T-cell (primary cell): ENCODE measurements around the gene CHRNA1. TPM values are rescaled to one million over a fixed set of nuclear protein-coding genes. Genes with fewer than 3 reads are reported as not detected.

Experiments
- ATAC-seq, 4 experiments: fragments of 200-7000 bp in 3 of 4; fragments of 150-1000 bp in 1 of 4; cut with Tn5 transposase; replicated peaks in 1 of 4; 1 replicate in 3 of 4; 2 replicates in 1 of 4; pipeline ENCODE4 v1.10.0; 2021; ENCODE audit warnings: moderate library complexity in 3 of 4, mild to moderate bottlenecking in 2 of 4, moderate number of reproducible peaks in 1 of 4
- CTCF ChIA-PET, 2 donors: fragments of 300-600 bp; sonication (Branson Sonifier 250); formaldehyde crosslinking; loops; one replicate each; lab custom pipeline; 2022; ENCODE audit warnings: antibody characterized with exemption in 2 of 2; lab: Charles Lee
- POLR2A ChIA-PET, 2 donors: fragments of 300-600 bp; sonication (Branson Sonifier 250); formaldehyde crosslinking; loops; one replicate each; lab custom pipeline; 2022; ENCODE audit warnings: antibody characterized with exemption in 2 of 2; lab: Charles Lee
- DNase-seq, 35 experiments: peaks; one replicate each; pipeline versions ENCODE4 v3.0.0 to v3.0.0-alpha.2; 2013 to 2023
- H3K27ac ChIP-seq: one replicate; pipeline ENCODE4 v1.5.1; 2013; ENCODE audit warnings: low read length
- H3K27me3 ChIP-seq, 2 experiments: replicated peaks in 1 of 2; 1 replicate in 1 of 2; 2 replicates in 1 of 2; pipeline versions ENCODE4 v1.6.1 to v1.7.0; 2013; ENCODE audit warnings: low read length in 1 of 2, mixed read lengths in 1 of 2; ENCODE audit not compliant: control insufficient read depth in 2 of 2, insufficient read depth in 2 of 2; ENCODE audit errors: extremely low read depth in 1 of 2
- H3K36me3 ChIP-seq, 2 donors: 1 replicate in 1 of 2; 2 replicates in 1 of 2; pipeline versions ENCODE4 v1.6.1 to v1.7.0; 2013; ENCODE audit warnings: low read length in 1 of 2; ENCODE audit not compliant: control insufficient read depth in 2 of 2, insufficient read depth in 1 of 2; ENCODE audit errors: extremely low read depth in 1 of 2
- H3K4me1 ChIP-seq, 2 experiments: 1 replicate in 1 of 2; 2 replicates in 1 of 2; pipeline versions ENCODE4 v1.6.1 to v1.7.0; 2013; ENCODE audit warnings: low read length in 2 of 2, mixed read lengths in 1 of 2; ENCODE audit not compliant: insufficient read depth in 2 of 2, control insufficient read depth in 1 of 2; ENCODE audit errors: extremely low read depth in 1 of 2
- H3K4me3 ChIP-seq, 2 donors: 1 replicate in 1 of 2; 2 replicates in 1 of 2; pipeline versions ENCODE4 v1.5.1 to v1.7.0; 2013; ENCODE audit warnings: mild to moderate bottlenecking in 2 of 2, low read length in 1 of 2, moderate library complexity in 1 of 2; ENCODE audit not compliant: control insufficient read depth in 1 of 2; ENCODE audit errors: extremely low read depth in 1 of 2
- H3K9me3 ChIP-seq: 2 replicates; pipeline ENCODE4 v1.7.0; 2013
- H3K27ac Mint-ChIP-seq, 2 donors: one replicate each; pipeline ENCODE4 v1.8.0; 2020 to 2021; ENCODE audit warnings: mild to moderate bottlenecking in 2 of 2, mixed read lengths in 2 of 2
- H3K27me3 Mint-ChIP-seq, 2 donors: one replicate each; pipeline ENCODE4 v1.8.0; 2021 to 2022; ENCODE audit warnings: mixed read lengths in 2 of 2
- H3K36me3 Mint-ChIP-seq: one replicate; pipeline ENCODE4 v1.8.0; 2021; ENCODE audit warnings: mixed read lengths
- H3K4me1 Mint-ChIP-seq, 3 donors: one replicate each; pipeline ENCODE4 v1.8.0; 2020 to 2022; ENCODE audit warnings: mixed read lengths in 3 of 3, mild to moderate bottlenecking in 1 of 3
- H3K4me3 Mint-ChIP-seq, 3 donors: one replicate each; pipeline ENCODE4 v1.8.0; 2020 to 2022; ENCODE audit warnings: mild to moderate bottlenecking in 3 of 3, mixed read lengths in 3 of 3, moderate library complexity in 3 of 3
- H3K9me3 Mint-ChIP-seq, 3 donors: one replicate each; pipeline ENCODE4 v1.8.0; 2020 to 2022; ENCODE audit warnings: mixed read lengths in 3 of 3
- WGBS: methylation state at CpG from one replicate; pipeline ENCODE4 v1.1.5; 2013; ENCODE audit warnings: missing lambda C conversion rate; ENCODE audit not compliant: insufficient coverage; 5-methylcytosine and 5-hydroxymethylcytosine counted together
- total RNA-seq, 35 experiments: library from RNA in 6 of 35; stranded (reverse) in 6 of 35; fragments of 120-200 nt in 1 of 35; gene quantifications; one replicate each; pipeline versions ENCODE4 v1.2.1 to v1.2.4 and lab custom pipeline; 2013 to 2026

Gene CHRNA1
- total RNA-seq, 5 donors from 2014 or later (not counting 1 experiment from before 2014, with no cell fraction given): 0.23 TPM; not detected in 4

GRCh38 chr2:174722942-174723592 is 41.2 kb downstream of the CHRNA1 start:
- WGBS: no CpG with 5 or more reads among the region's 1 CpG
- no peaks in the 10 kb centered on the region for H3K36me3 ChIP-seq
- no peaks in the 10 kb centered on the region for H3K9me3 ChIP-seq
- H3K9me3 Mint-ChIP-seq: peaks cover 0 to 9% (median 0%) of the 10 kb centered on the region in 3 donors
- ATAC-seq (no peak), DNase-seq (no peak)
- ChIA-PET CTCF (interaction anchor here in 1 of 2 donors (0.6 kb wide), 1 partner anchor 229 kb away, joined by 6 read pairs; no protein-coding TSS in a partner anchor), POLR2A (interaction anchor here in 1 of 2 donors (0.6 kb wide), 1 partner anchor 28 kb away, joined by 3 read pairs; no protein-coding TSS in a partner anchor)
- H3K27me3 Mint-ChIP-seq: peaks cover 2 to 5% of the 10 kb centered on the region in 2 donors
- no peaks in the 10 kb centered on the region for H3K36me3 Mint-ChIP-seq
- peaks cover 0 to 9% of the 10 kb centered on the region in 2 experiments for H3K27me3 ChIP-seq
- H3K4me3 ChIP-seq: no peak overlapping the region
- H3K4me1 Mint-ChIP-seq: peaks cover 18 to 25% (median 22%) of the 10 kb centered on the region in 3 donors
- peaks cover 2 to 10% of the 10 kb centered on the region in 2 experiments for H3K4me1 ChIP-seq
- H3K27ac ChIP-seq: no peak overlapping the region
- H3K27ac Mint-ChIP-seq: no peak overlapping the region
- H3K4me3 Mint-ChIP-seq: no peak overlapping the region

GRCh38 chr2:174719016-174719415 is 45.3 kb downstream of the CHRNA1 start:
- Histone ChIP-seq H3K36me3 (no peaks in the 10 kb centered on the region), H3K9me3 (no peaks in the 10 kb centered on the region), H3K27me3 (peaks cover 0 to 2% of the 10 kb centered on the region in 2 experiments), H3K4me1 (peaks cover 11 to 27% of the 10 kb centered on the region in 2 experiments), H3K27ac (no peak overlapping the region), H3K4me3 (no peak overlapping the region)
- H3K4me3 Mint-ChIP-seq: peak overlapping the region in 1 of 3 donors; percentile 73
- ChIA-PET CTCF (no interaction called here), POLR2A (interaction anchor here in 1 of 2 donors (0.6 kb wide), 1 partner anchor 234 kb away, joined by 5 read pairs; no protein-coding TSS in a partner anchor)
- 82% methylated on average over 3 of the region's 4 CpGs for WGBS
- H3K36me3 Mint-ChIP-seq: no peaks in the 10 kb centered on the region
- no peak for DNase-seq
- peaks cover 33 to 47% (median 36%) of the 10 kb centered on the region in 3 donors for H3K4me1 Mint-ChIP-seq
- peak overlapping the region in 1 of 2 donors; percentile 43 for H3K27ac Mint-ChIP-seq
- no peaks in the 10 kb centered on the region for H3K27me3 Mint-ChIP-seq
- ATAC-seq: no peak
- peaks cover 0 to 8% (median 0%) of the 10 kb centered on the region in 3 donors for H3K9me3 Mint-ChIP-seq

DNA sequence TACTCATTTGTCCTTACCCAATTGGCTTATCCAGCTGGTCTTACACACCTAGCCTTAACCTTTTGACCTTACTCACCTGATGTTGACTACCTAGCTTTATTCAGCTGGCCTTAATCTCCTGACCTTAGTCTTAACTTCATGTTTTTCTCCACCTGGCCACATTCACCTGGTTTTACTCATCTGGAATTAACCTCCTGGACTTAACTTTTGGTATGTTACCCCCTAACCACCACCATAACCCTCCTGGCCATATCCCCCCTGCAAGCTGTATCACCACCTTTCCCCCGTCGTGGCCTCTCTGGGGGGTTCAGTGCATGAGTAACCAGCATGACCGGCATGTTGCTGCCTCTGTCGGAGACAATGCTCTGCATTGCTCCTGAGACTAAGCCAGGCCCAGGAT is 45.7 kb downstream of the CHRNA1 start:
- Mint-ChIP-seq H3K27ac (peak overlapping the region in 1 of 2 donors; percentile 7), H3K4me3 (peak overlapping the region in 1 of 3 donors; percentile 73), H3K4me1 (peaks cover 33 to 47% (median 36%) of the 10 kb centered on the region in 3 donors), H3K9me3 (peaks cover 0 to 4% (median 0%) of the 10 kb centered on the region in 3 donors), H3K27me3 (no peaks in the 10 kb centered on the region), H3K36me3 (no peaks in the 10 kb centered on the region)
- H3K36me3 ChIP-seq: no peaks in the 10 kb centered on the region
- H3K27me3 ChIP-seq: peaks cover 0 to 2% of the 10 kb centered on the region in 2 experiments
- ChIA-PET CTCF (no interaction called here), POLR2A (no interaction called here)
- no peak overlapping the region for H3K4me3 ChIP-seq
- ATAC-seq: no peak
- no peak for DNase-seq
- H3K27ac ChIP-seq: no peak overlapping the region
- no peaks in the 10 kb centered on the region for H3K9me3 ChIP-seq
- H3K4me1 ChIP-seq: peaks cover 11 to 27% of the 10 kb centered on the region in 2 experiments
- 61% methylated on average over 2 of the region's 4 CpGs for WGBS

- CTCF ChIA-PET: interaction anchor here in 1 of 2 donors (1.1 kb wide), 1 partner anchor 31 kb away, joined by 4 read pairs; no protein-coding TSS in a partner anchor
- Mint-ChIP-seq H3K36me3 (no peaks in the 10 kb centered on the region), H3K4me1 (peaks cover 33 to 47% (median 36%) of the 10 kb centered on the region in 3 donors), H3K27me3 (no peaks in the 10 kb centered on the region), H3K9me3 (peaks cover 0 to 4% (median 0%) of the 10 kb centered on the region in 3 donors), H3K4me3 (peak overlapping the region in 2 of 3 donors; percentile 9 to 73), H3K27ac (peak overlapping the region; percentile 19 to 66)
- Histone ChIP-seq H3K4me3 (no peak overlapping the region), H3K4me1 (peaks cover 11 to 27% of the 10 kb centered on the region in 2 experiments), H3K36me3 (no peaks in the 10 kb centered on the region), H3K27ac (no peak overlapping the region), H3K9me3 (no peaks in the 10 kb centered on the region), H3K27me3 (peaks cover 0 to 2% of the 10 kb centered on the region in 2 experiments)
- no peak for ATAC-seq
- WGBS: 100% methylated on average over 2 of the region's 3 CpGs
- POLR2A ChIA-PET: no interaction called here
- DNase-seq: no peak
Observed at GRCh38 chr2:174717916-174718315, 46.4 kb downstream of the CHRNA1 start.

GRCh38 chr2:174717273-174717672 is 47.0 kb downstream of the CHRNA1 start:
- no peaks in the 10 kb centered on the region for H3K27me3 Mint-ChIP-seq
- ChIA-PET POLR2A (no interaction called here), CTCF (interaction anchor here in 1 of 2 donors (1.1 kb wide), 1 partner anchor 32 kb away, joined by 4 read pairs; no protein-coding TSS in a partner anchor)
- H3K4me1 Mint-ChIP-seq: peaks cover 33 to 47% (median 36%) of the 10 kb centered on the region in 3 donors
- H3K4me3 Mint-ChIP-seq: peak overlapping the region; percentile 61 to 73 (median 72)
- peak in 8 of 35 experiments; percentile 6 to 61 (median 14) for DNase-seq
- H3K36me3 Mint-ChIP-seq: no peaks in the 10 kb centered on the region
- Histone ChIP-seq H3K27me3 (peaks cover 0 to 2% of the 10 kb centered on the region in 2 experiments), H3K4me3 (peak overlapping the region; percentile 3 to 18), H3K9me3 (no peaks in the 10 kb centered on the region), H3K4me1 (peaks cover 11 to 27% of the 10 kb centered on the region in 2 experiments), H3K36me3 (no peaks in the 10 kb centered on the region), H3K27ac (peak overlapping the region; percentile 0)
- peak overlapping the region; percentile 50 to 66 for H3K27ac Mint-ChIP-seq
- H3K9me3 Mint-ChIP-seq: peaks cover 0 to 4% (median 0%) of the 10 kb centered on the region in 3 donors
- ATAC-seq: peak; percentile 79 to 91 (median 86)
- 12% methylated on average over 5 of the region's 6 CpGs for WGBS

GRCh38 chr2:174716785-174717184 is 47.5 kb downstream of the CHRNA1 start:
- Mint-ChIP-seq H3K4me3 (peak overlapping the region; percentile 61 to 73 (median 72)), H3K36me3 (no peaks in the 10 kb centered on the region), H3K9me3 (peaks cover 0 to 4% (median 0%) of the 10 kb centered on the region in 3 donors), H3K4me1 (peaks cover 33 to 47% (median 36%) of the 10 kb centered on the region in 3 donors), H3K27me3 (no peaks in the 10 kb centered on the region), H3K27ac (peak overlapping the region; percentile 40 to 82)
- ATAC-seq (peak; percentile 78 to 87 (median 80)), DNase-seq (peak in 11 of 35 experiments; percentile 4 to 40 (median 16))
- H3K4me3 ChIP-seq: peak overlapping the region; percentile 3 to 18
- H3K36me3 ChIP-seq: no peaks in the 10 kb centered on the region
- CTCF ChIA-PET: no interaction called here
- POLR2A ChIA-PET: no interaction called here
- H3K4me1 ChIP-seq: peaks cover 11 to 27% of the 10 kb centered on the region in 2 experiments
- no peaks in the 10 kb centered on the region for H3K9me3 ChIP-seq
- H3K27ac ChIP-seq: no peak overlapping the region
- H3K27me3 ChIP-seq: peaks cover 0 to 2% of the 10 kb centered on the region in 2 experiments
- 23% methylated on average over 3 of the region's 3 CpGs for WGBS
